NCI-H1694 (cell line): ENCODE results near the gene BMPR1B.

Source experiments
- DNase-seq: peaks from one replicate; lab custom pipeline; 2025; lab: John Stamatoyannopoulos, UW

The BMPR1B gene

DNA sequence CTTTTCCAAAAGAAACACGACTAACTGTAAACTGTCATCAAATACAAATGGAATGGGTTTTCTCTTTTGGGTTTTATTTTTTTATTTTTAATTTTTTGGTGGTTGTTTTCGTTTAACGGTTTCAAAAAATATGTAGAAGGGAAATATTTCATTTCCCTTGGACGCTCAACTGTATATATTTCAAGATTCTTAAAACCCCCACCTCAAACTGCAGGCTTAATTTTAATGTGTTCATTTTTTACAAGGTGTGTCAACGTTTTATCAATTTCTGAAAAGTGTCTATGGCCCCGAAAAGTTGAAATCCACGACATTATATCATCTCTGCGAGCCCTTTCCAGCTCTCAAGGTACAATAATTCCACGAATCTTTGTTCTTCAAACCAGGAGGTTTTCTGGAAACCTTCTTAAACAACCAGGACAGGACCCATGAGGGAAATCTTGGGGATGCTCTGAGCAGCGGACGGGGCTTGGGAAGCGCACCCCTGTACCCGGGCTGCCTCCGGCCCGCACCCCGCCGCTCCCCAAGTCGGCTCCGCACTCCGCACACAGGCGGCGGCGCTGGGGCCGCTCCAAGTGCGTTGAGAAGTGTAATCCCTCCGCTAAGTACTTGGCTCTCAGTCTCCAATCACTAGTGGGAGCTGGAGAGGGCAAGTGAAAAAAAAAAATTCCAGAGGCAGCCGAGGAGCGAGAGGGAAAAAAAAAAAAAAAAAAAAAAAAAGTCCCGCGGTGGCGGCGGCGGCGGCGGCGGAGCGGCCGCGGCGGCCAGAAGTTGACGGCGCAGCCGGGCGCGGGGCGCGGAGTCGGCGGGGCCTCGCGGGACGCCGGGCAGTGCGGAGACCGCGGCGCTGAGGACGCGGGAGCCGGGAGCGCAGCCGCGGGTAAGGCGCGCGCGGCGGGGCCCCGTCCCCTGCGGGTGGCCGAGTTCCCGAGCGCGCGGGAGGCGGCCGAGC is at the start of gene BMPR1B:
TSS of gene BMPR1B (plus strand) at position 764 of the 949 bp plus-strand sequence. CDS start 346,470 bp downstream, outside the sequence.
- no peak for DNase-seq

- DNase-seq, result no peak
These were observed 46.1 kb upstream of the BMPR1B start for GRCh38 chr4:94711635-94712034.

DNA sequence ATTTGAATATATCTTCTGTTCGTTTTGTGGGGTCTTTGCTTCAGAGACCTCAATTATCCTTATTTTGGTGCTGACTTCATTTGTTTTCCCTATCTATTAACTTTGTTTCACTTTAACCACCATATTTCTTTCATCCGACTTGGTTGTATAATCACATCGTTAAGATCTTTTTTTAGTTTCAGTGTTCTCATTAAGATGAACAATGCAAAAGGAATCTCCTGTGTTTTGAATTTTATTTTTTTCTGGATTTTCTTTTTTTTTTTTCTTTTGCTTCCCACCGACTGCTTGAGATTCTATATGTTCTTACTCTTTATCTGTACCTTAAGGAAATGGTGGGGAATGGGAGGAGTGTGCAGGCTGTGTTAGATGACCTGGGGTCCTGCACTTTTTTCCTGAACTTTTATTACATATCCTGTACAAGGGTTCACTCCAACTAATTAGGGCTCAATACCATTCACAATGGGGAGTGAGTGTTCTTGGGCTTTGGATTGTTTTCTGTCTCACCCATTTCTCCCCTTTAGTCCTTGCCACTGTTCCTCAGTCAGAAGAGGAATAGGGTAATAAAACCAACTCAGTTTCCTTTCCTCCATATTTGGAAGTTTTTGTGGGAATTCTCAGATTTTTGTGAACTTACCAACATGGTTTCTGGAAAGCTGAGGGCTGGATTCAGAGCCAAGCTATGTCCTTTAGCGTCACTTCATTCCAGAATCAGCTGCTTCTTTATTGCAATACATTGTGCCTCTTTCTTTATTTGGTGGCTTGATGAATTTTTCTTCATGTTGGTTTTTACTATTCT is 43.2 kb upstream of the BMPR1B start:
- DNase-seq, result no peak

DNA sequence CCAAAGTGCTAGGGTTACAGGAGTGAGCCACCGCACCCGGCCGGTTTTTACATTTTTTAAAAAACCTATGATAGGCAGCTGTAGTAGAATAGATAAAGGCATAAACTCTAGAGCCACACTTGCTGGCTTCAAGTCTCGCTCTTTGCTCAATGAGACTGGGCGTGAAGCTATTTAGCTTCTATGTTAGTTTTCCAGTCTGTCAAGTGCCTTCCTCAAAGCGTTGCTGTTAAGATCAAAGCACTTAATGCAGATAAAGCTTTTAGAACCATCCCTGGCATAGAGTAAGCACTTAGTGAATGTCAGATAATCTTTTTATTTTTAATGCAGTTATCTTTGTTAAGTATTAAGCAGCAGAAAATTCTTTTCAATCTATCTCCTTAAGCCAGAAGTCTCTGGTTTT is 42.0 kb upstream of the BMPR1B start:
- no peak for DNase-seq

- DNase-seq, result no peak
These were observed 36.4 kb upstream of the BMPR1B start for GRCh38 chr4:94721310-94721709.

DNA sequence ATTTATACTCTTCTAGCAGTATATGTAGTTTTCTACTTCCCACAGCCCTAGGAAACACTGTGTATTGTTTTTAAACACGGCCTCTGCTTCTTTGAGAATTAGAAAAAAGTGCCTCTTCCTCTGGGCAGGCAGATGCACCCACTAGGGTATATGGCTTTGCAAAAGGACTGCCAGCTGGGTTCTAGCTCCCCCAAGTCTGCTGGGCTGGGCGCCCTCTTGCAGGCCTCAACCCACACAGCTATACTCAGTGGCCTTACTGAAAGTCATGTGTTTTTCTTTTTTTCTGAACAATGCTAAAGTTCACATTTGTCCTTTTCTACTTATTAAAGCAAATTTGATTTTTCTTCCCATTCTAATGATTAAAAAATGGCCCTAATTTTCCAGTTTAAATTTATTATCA is 35.5 kb upstream of the BMPR1B start:
- no peak for DNase-seq

GRCh38 chr4:94722748-94723147 is 35.0 kb upstream of the BMPR1B start:
- DNase-seq, result no peak

- no peak for DNase-seq
These were observed 33.6 kb upstream of the BMPR1B start for GRCh38 chr4:94724016-94724790.

GRCh38 chr4:94726524-94727123 is 31.1 kb upstream of the BMPR1B start:
- no peak for DNase-seq

GRCh38 chr4:94728056-94728766 is 29.5 kb upstream of the BMPR1B start:
- DNase-seq, result no peak

DNA sequence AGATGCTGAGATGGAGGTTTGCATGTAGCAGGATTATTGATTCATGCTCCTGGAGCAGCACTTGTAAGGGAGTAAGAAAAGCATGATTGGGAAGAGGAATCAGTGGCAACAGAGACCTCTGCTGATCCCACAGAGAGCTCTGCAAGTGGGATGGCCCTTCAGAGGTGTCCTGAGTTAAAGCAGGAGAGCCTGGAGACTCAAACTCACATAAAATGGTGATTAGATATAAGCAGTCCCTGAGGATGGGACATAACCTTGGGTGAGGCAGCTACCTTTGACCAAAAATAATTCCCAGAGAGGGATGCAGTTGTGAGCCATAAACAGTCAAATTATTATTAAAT is 25.4 kb upstream of the BMPR1B start:
- no peak for DNase-seq

DNA sequence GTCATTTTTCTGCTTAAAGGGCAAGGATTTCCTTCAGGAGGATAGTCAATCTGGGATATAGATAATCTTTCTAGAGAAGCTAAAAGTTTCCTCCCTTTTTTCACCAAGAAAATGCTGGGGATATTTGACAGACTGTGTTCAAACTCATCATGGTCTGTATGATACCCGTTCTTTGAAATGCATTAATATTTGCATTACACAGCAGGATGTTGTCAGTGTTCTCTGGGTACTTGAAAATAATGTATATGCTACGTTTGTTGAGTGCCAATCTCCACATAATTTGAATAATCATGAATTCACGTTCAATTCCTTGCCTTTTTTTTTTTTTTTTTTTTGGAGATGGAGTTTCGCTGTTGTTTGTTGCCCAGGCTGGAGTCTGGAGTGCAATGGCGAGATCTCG is 18.0 kb upstream of the BMPR1B start:
- DNase-seq, result no peak

GRCh38 chr4:94741304-94741703 is 16.5 kb upstream of the BMPR1B start:
- DNase-seq, result no peak

DNA sequence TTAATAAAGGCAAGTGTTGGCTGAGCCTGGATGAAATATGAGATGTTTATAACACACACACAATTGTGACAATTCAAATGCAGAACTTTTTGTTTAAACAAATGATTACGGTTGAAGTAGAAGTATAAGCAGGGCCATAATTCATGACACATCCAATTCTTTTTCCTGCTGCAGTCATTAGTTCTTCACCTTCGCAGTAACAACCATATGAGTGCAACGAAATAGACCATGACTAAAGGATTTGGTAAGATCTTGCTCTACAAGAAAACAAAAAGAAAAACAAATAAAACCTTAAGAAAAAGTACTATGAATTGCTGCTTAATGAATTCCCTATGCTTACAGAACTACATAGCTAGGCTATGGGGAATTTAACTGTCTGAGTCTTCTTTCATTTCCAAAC is 13.9 kb upstream of the BMPR1B start:
- no peak for DNase-seq

DNA sequence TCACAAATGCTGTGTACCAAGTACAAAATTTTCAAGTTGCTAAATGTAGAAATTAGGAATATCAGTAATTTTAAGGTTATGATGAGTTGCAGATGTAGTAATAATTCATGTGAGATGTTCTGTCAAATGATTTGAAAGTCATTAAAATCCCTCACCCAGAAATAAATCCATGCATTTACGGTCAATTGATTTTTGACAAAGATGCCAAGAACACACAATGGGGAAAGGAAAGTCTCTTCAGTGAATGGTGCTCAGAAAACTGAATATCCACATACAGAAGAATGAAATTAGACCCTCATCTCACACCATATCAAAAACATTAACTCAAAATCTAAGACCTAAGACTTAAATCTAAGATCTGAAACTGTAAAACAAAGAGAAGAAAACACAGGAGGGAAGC is 12.9 kb upstream of the BMPR1B start:
- DNase-seq, result no peak

DNA sequence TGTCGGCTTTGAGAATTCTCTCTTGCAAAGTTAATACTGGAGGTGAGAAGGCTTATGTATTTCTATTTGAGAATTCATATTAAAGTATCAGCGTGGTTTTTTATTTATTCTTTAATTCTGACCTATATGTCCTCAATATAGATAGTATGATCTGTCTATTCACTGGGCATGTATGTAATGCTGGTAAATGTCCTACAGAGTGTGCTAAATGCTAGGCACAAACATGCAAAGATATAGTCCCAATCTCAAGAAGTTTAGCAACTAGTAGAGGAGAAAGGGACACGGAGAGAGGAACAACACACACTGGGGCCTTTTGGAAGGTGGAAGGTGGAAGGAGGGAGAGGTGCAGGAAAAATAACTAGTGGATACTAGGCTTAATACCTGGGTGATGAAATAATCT is 11.0 kb upstream of the BMPR1B start:
- no peak for DNase-seq

DNA sequence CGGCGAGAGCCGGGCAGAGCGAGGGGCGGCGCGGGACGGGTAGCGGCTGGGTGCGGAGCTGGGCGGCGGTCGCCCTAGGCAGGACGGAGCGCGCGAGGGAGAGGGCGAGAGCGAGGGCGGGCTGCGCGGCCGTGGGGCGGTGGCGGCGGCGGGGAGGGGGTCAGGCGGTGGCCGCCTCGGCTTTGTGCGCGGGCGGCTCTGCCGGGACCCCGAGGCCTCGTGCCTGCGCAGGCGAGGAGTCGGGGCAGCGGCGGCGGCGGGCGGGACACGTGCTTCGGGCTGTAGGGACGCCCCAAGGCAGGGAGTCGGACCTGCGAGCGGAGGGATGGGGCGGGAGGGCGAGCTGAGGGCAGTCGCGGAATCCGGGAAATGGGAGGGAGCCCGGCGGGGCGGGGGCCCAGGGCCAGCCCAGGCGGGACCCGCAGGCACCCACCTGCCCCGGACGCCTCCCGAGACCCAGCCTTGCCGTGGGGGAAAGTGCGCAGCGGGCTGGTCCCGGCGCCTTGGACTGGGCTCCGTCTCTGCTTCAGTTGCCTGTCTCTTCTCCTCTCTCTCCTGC is 465 bp downstream of the BMPR1B start:
- no peak for DNase-seq

DNA sequence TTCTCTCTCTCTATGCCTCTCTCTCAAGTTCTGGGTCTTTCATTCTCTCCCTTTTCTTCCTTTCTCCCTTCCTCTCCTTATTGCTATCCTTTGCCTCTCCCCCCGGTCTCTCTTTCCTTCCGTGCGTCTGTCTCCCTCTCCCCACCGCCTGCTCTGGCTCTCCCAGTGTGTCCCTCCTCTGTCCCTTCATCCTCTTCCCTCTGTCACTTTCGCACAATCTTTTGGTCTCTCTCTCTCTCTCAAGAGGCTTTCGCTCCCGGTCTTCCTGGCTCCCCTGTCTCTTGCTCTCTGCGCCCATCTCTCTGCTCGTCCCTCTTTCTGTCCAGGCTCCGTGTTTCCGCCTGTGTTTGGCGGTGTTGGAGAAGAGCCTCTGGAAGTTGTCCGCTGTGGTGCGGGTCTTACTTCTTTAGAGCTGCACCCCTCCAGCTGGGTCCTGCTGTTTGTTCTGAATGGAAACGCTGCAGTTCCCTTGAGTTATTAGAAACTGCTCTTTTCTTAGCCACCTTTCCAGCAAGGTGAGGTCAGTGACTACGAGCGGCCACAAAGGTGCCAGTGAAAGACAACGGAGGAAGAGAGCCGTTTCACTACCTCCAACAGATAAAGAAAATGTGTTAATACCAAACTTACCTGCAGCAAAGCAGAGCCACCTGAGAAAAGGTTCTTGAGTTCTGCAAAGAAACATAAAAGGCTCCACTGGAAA is 1.1 kb downstream of the BMPR1B start:
- no peak for DNase-seq

DNA sequence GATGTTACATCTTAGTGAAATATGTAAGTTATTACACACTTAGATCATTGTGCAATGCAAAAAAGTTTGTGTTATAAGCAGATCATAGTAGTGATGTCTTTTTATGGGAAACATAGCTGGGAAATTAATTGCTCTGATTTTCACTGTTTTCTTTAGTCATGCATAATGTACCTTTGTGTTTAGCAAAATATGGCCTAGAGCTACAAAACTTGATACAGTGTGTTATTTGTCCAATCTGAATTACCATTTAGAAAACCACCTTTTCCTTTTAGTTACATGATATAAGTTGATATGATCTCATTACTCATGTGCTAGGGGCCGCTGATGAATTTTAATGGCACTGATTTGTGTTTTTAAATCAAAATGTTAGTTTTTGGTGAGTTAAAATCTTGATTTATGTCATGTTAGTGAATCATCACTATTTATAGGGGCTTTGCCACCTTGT is 2.0 kb downstream of the BMPR1B start:
- DNase-seq, result no peak

- no peak for DNase-seq
These were observed 4.6 kb downstream of the BMPR1B start for GRCh38 chr4:94762326-94762725.
